ENCODE measurements around the gene FYB2.

FYB2 gene

DNA sequence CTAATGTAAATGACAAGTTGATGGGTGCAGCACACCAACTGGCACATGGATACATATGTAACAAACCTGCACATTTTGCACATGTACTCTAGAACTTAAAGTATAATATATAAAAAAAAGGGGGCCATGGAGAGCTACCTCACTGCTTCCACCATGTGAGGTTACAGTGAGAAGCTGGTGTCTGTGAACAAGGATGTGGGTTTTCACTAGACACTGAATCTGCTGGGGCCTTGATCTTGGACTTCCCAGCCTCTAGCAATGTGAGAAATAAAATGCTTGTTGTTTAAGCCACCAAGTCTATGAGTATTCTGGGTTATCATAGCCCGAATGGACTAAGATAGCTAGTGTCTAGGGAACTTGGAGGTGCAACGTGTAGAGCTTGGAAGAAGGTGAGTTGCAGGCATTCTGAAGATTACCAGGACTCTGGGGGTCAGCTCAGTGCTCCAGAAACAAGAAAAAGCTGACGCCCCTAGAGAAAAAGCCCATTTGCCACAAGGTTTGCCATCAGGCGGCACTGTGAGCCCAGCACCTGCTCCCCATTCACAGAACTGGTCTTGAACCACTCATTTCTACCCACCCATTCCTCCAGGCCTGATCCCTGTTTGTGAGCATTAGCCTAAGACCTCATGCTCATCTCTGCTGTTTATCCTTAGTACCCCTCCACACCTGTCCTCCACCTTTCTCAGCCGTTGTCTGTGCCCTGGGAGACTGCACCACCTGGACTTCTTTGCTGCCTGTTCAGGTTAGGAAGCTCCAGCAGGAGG, 15.1 kb upstream of the FYB2 start:
- no peak for ATAC-seq

DNA sequence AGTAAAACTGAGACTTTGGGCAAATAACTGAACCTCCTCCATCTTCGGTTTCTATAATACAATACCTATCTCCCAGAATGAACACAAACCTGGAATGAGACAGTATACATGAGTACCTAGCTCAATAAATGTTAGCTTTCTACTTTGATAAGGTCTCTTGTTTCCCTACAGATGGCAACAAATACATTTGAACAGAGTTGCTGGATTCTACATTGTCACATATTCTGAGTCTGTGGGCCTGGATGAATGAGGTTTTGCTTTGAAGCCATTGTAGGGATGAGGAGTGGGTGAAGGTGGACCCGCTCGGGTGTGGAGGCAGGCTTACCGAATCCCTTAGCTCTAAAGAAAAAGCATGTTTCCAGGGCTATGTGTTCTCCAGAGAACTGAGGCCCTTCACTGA, 13.9 kb upstream of the FYB2 start:
- ATAC-seq, result no peak

GRCh38 chr1:56831871-56832693, 12.9 kb upstream of the FYB2 start:
- ATAC-seq, result peak in 1 of 2 donors; percentile 43

DNA sequence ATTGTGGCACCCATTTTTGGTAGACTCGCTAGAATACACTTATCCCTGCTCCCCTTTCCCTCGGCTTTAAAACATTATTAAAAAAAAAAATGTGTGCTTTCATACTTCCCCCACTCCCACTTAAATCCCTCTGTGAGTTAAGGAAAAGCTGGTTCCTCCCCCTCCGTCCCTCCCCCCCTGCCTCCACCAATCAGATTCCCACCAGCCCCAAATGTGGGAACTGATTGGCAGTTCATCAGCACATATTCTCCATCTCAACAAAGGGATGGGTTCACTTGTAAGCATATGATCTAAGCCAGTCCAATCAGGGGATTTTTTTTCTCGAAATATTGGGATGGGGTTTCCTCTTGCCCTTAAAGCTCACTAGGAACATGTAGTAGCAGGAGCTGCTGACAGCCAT, 10.8 kb upstream of the FYB2 start:
- no peak for ATAC-seq

DNA sequence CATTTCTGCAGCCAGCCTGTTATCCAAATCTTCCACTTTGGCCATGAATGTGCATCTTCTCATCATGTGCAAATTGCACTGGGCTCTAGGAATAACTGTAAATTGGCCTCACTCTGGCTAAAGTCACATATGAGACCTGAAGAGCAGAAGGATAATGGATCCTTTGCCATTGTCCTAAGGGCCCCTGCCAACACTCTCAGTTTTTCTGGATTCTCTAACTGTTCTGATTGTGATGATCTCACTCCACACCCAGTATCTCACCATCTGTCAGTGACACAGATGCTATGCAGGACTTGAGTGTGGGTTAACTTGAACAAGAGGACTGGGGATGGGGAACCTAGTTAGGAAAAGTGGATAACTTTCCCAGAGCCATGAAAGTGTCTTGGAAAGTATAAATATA, 8.5 kb upstream of the FYB2 start:
- no peak for ATAC-seq

- no peak for ATAC-seq
Observed at GRCh38 chr1:56825436-56825835, 6.2 kb upstream of the FYB2 start.

DNA sequence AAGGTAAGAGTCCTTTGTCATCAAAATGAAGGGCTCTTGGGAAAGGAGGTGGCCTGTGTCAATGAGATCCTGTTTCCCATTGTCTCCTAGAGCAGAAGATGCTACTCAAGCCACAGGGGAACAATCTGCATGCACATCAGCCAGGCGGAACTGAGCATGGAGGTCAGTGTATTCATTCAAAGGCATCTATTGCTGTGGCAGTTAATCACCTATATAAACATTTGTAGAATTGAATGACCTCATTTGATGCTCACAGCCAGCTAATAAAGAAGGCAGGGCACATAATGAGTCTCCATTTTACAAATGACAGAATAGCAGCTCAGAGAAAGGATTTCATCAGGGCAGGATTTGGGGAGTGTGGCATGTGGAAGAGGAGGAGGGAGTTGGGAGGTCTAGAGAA, 5.7 kb upstream of the FYB2 start:
- ATAC-seq, result no peak

GRCh38 chr1:56824271-56824670, 5.1 kb upstream of the FYB2 start:
- no peak for ATAC-seq

GRCh38 chr1:56821462-56821797, 2.2 kb upstream of the FYB2 start:
- no peak for ATAC-seq

DNA sequence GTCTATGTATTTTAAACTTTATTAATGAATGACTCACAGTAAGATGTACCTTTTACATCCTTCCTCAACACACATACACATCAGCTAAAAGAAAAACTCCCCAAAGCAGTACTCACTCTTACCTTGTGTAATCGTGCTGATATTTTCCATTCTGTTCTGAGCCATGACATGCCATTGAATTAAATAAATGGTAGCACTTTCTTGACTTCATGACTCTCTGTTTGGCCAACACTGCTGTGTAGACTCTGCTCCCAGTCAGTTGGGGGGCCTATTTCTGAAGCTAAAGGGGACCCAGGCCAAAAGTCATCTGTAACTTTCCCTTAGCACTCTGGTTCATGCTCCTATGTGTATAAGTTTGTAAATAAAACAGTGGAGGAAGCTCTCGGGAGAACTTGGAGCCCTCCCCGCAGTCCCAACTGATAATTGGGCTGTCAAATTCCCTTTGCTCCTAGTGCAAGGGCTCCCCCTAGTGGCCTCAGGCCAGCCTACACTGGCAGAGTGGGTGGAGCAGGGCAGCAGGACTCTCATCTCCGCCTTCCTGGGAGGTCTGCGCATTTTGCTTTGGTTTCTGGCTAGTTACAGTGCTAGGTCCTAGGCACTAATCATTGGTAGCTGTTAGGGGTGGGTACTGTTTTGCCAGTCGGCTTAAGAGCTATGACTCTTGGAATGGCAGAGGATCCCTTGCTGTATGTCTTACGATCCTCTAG, 1.7 kb upstream of the FYB2 start:
- ATAC-seq, result peak; percentile 45 to 53

- no peak for ATAC-seq
Observed at GRCh38 chr1:56817716-56818463, 1.3 kb downstream of the FYB2 start.

DNA sequence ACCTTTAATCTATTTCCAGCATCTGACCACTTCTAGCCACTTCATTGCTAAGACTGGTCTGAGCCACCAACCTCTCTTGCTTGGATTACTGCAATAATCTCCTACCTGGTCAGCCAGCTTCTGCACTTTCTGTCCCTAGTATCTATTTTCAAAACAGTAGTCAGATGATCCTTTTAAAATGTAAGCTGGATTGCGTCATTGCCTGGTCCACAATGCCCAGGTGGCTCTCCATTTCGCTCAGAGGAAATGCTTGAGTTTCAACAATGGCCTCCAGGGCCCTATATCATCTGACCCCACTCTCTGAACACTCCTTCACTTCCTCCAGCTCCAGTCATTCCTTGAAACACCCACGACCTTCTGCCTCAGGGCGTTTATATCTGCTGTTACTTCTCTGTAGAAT, 2.3 kb downstream of the FYB2 start:
- no peak for ATAC-seq

DNA sequence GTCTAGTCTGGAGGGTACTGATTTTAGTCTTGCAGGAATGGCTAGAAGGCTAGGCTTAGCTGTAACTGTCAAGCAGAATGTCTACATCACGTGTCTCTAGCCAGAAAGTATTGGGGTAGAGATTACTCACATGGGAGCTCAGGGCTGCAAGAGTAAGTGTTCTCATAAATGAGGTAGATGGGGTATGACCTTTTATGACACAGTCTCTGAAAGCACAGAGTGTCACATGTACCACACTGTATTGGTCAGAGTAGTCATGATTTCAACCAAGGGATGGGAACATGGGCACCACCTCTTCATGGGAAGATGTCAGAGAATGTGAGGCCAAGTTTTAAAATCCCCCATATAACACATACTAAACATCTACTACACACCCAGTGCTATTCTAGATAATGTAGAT, 2.9 kb downstream of the FYB2 start:
- ATAC-seq, result no peak

GRCh38 chr1:56814205-56814604, 5.0 kb downstream of the FYB2 start:
- ATAC-seq, result no peak

DNA sequence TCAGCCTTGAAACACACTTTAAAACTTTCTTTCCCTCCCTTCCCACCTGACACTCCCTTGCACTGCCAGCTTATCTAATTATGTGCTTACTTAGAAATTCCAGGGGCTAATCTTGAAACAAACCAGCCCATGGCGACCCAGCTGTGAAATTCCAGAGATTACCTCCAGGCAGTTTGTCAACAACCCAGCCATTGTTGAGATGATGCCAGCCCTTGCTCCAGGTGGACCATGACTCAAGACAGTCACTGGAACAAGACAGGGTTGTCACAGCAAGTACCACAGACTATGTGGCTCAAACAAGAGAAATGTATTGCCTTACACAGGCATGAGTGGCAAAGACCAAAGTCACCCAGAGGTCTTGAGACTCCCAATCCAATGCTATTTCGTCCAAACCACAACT, 7.9 kb downstream of the FYB2 start:
- no peak for ATAC-seq

DNA sequence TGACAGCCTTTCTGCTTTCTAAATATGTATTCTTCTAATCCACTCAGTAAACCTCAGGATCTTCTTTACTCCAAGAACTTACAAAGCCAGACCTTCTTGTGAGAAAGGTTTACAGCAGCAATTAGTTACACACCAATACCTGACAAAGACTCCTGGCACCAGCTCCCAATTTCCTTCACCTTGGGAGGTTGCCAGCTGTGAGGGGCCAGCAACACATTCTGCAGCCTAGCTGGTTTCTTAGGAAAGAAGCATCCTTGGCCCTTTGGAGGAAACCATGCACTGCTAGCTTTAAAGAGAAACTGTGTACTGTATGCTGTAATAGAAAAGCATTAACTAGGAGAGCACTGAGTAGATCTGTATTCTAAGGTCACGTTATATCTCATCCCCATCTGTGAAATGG, 10.8 kb downstream of the FYB2 start:
- ATAC-seq, result no peak

GRCh38 chr1:56806804-56807203, 12.4 kb downstream of the FYB2 start:
- no peak for ATAC-seq

DNA sequence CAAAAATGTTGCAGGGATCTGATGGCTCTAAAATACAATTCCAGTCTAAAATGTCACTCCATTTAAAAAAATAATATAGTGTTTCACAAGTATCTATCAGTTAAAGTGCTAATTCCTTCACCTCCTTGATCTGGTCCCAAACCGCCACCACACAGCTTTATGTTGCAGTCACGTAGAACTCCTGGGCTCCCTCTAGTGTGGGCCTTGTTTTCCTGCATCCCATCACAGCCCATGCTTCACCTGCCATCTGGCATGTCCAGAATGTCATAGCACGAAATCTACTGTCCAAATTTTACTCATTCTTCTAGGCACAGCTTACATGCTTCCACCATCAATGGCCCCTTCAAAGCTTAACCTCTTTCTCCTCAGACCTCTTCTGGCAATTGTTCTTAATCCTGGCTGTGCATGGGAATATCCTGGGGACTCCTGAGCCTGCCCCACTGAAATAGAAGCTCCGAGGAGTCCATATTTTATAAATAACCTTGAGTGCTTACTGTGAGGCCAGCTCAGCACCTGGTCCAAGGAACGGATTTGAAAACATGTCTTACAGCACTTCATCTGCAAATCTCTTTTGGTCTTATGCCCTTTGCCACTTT, 15.5 kb downstream of the FYB2 start:
- no peak for ATAC-seq

GRCh38 chr1:56799605-56800400, 19.4 kb downstream of the FYB2 start:
- ATAC-seq, result no peak

DNA sequence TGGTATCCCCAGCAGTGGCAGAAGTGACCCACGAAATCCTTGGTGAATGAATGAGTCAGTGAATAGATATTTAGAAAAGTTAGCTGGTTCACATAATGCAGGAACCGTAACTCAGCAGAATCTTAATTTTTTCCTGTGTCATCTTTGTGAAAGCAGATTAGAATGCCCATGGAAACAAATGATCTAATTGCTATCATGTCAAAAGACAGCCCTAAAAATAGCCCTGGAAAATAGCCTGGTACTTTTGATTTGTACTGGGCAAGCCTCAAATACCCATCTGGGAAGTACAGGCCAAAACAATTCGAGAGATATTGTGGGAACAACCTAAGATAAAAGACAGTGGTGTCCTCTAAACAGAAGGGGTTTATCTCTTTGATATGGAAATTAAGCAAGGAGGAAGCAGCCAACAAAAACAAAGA, 21.1 kb downstream of the FYB2 start:
- ATAC-seq, result no peak

DNA sequence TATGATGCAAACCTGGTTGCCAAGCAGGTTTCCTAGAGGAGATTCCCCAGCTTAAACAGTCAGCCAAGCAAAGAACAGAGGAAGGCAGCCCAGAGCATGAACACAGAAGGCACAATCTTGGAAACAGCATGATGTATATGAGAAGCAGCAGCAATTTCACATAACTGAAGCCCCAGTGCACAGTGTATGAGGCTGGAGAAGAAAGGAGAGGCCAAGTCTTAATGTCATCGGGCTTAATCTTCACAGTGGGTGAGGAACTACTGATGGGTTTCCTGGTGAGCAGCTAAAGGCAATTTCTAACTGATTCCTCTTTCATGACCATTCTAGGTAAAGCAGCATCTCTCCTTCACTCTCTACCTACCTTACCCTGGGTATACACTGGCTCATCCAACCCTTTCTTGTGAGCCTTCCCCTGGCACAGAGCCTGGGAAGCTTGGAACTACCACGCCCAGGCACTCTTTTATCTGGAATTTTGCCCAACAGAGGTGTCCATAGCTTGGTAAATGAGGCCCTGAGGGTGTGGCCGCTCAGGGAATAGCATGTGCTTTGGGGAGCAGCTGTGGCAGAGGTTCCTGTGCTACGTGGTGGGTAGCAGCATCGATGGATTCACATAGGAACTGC, 22.0 kb downstream of the FYB2 start:
- no peak for ATAC-seq
